Esophagus squamous epithelium (tissue), 4 donors: Measurements from ENCODE around the gene IFI27L1.

Experiments used
- CTCF ChIP-seq, 6 experiments: fragments of 450-650 bp in 4 of 6; fragments of 200-600 bp in 2 of 6; sonication (generic) in 2 of 6; IDR thresholded peaks; one replicate each; pipeline ENCODE4 v1.5.1; 2016 to 2019; ENCODE audit warnings: antibody characterized with exemption in 6 of 6, mild to moderate bottlenecking in 4 of 6, moderate library complexity in 4 of 6
- POLR2A ChIP-seq, 4 donors: fragments of 450-650 bp; IDR thresholded peaks; one replicate each; pipeline ENCODE4 v1.6.1; 2017; ENCODE audit warnings: antibody characterized with exemption in 4 of 4, mild to moderate bottlenecking in 4 of 4, moderate library complexity in 3 of 4

- no peak for TF ChIP-seq CTCF (IDR thresholded peaks at IDR 0.05)
- no peak for TF ChIP-seq POLR2A (IDR thresholded peaks at IDR 0.05)
These were observed 35.6 kb downstream of the IFI27L1 start for GRCh38 chr14:94116701-94117100.
